ENCODE measurements around the gene POU2F3. TPM values are rescaled to one million over a fixed set of nuclear protein-coding genes. Genes with fewer than 3 reads are reported as not detected.

The POU2F3 gene
- total RNA-seq, 1 experiment from 2014 or later, result 0.62 TPM

DNA sequence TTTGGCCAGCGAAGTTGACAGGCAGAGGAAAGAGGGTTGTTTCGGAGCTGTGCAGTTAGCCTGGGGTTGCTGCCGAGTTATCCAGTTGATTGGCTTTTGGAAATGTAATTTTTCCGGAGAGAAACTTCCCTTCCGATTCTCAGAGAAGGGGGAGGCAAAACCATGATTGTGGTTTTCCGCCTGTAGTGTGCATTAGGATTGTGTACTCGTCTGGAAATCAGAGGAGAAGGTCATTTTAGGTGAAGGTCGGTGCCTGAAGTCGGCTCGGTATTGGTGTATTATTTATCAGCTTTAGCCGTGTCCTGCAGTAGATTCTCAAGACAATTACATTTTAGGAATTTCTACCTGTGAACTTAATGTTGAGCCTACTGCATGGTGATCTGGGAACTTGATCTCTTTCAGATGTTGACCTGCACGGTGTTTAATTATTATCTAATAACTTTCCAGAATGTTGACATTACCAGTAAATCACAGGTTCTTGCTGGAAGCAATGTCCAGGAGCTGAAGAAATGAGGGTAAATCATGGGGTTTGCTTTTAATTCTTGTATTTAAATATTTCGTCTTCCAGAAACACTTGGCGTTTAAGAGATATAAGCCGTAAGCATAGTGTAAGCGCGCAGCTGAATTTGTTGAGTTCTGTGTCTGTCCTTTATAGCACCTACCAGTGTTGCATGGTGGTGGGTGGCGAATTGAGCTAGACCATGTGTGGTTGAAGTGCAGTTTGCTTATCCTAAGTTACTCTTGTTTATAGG lies 97.6 kb downstream of the POU2F3 start:
- POLR2A ChIA-PET (ENCODE audit: unreplicated experiment), result interaction anchor here (0.6 kb wide), 1 partner anchor 33 kb away, joined by 3 read pairs; no protein-coding TSS in a partner anchor

DNA sequence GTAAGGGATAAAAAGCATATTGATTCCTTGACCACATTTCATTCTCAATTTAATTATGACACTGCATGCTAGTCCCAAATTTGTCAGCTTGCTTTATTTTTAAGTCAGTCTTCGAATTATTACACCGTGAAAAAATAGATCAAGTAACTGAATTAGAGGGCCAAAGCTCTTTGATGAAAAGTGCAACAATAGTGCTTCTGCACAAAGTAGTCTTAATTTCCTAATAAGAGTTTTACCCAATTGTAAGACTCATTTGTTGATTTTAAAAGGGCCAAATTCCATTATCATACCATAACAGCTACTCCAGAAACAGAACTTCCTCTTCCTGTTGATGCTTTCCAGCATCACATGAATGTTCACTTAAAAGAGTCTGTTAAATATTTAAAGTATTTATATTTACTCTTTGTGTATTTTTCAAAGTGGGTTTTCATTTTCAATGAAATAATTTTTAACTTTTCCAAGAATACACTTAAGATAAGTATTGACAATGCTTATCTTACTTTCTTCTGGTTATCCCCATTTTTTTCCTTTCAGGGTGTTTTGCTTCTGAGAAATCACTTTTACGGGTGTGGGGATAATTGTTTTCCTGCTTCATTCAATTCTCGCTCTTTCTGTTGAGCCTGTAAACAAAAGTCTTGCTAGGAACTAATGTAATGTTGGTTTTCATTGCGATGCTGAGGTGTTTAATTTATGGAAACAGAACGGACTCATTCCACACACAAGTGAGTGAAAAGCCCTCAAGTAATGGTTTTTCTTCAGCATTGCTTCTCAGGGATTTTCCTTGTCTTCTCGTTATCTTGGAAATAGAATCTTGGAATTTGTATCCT lies 98.4 kb downstream of the POU2F3 start:
- TF ChIP-seq, protein P1, sequence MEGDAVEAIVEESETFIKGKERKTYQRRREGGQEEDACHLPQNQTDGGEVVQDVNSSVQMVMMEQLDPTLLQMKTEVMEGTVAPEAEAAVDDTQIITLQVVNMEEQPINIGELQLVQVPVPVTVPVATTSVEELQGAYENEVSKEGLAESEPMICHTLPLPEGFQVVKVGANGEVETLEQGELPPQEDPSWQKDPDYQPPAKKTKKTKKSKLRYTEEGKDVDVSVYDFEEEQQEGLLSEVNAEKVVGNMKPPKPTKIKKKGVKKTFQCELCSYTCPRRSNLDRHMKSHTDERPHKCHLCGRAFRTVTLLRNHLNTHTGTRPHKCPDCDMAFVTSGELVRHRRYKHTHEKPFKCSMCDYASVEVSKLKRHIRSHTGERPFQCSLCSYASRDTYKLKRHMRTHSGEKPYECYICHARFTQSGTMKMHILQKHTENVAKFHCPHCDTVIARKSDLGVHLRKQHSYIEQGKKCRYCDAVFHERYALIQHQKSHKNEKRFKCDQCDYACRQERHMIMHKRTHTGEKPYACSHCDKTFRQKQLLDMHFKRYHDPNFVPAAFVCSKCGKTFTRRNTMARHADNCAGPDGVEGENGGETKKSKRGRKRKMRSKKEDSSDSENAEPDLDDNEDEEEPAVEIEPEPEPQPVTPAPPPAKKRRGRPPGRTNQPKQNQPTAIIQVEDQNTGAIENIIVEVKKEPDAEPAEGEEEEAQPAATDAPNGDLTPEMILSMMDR (conservative IDR thresholded peaks at IDR 0.05; ENCODE audit: low read depth, low read length), result no peak
- no peak for TF ChIP-seq EZH2phosphoT487 (IDR thresholded peaks at IDR 0.05; ENCODE audit: borderline replicate concordance, low read length)
- TF ChIP-seq EZH2 (IDR thresholded peaks at IDR 0.05; ENCODE audit: low read length, unreplicated experiment), result no peak
- H3K4me1 ChIP-seq (ENCODE audit: insufficient read depth, low read length), result peaks cover 47% of the 10 kb centered on the region
- H3K27me3 ChIP-seq (ENCODE audit: low read length), result no peaks in the 10 kb centered on the region
- no peak overlapping the region for H2AFZ ChIP-seq (ENCODE audit: low read length)
- POLR2A ChIA-PET (ENCODE audit: unreplicated experiment), result no interaction called here
- DNase-seq (peak; percentile 45), ATAC-seq (no peak)
- H3K4me3 ChIP-seq (ENCODE audit: low read length), result peak overlapping the region; percentile 85
- intact Hi-C loops (cut with micrococcal nuclease), result loop anchor here (5.0 kb wide), 2 partner anchors 44 to 144 kb away; no protein-coding TSS in a partner anchor
- peaks cover 54% of the 10 kb centered on the region for H4K20me1 ChIP-seq (ENCODE audit: low read length)
- peaks cover 69% of the 10 kb centered on the region for H3K79me2 ChIP-seq (ENCODE audit: low read length)
- BruUV-seq (replicated peaks), result no TSS peak
- no peaks in the 10 kb centered on the region for H3K9me2 ChIP-seq (replicated peaks; ENCODE audit: low read length)
- CTCF ChIA-PET, result interaction anchor here (0.6 to 1.4 kb wide), 3 partner anchors 62 to 173 kb away, joined by 3 read pairs; partner anchors contain the start of gene GRIK4
- no peaks in the 10 kb centered on the region for H3K9me3 ChIP-seq (ENCODE audit: low read length)
- H3K9ac ChIP-seq (ENCODE audit: low read length), result peak overlapping the region; percentile 75; the same call in 1 of the 2 replicates
- H3F3A ChIP-seq (ENCODE audit: low read length, unreplicated experiment), result peaks cover 3% of the 10 kb centered on the region
- no peaks in the 10 kb centered on the region for H3K36me3 ChIP-seq (ENCODE audit: low read depth, low read length)
- H3K4me2 ChIP-seq (ENCODE audit: low read length), result peak overlapping the region; percentile 87
- no peak overlapping the region for H3K27ac ChIP-seq (ENCODE audit: low read length)

More for the DNA sequence above, 97.6 kb downstream of the POU2F3 start:
- peaks cover 61% of the 10 kb centered on the region for H3K79me2 ChIP-seq (ENCODE audit: low read length)
- no peaks in the 10 kb centered on the region for H3K9me3 ChIP-seq (ENCODE audit: low read length)
- H3K9ac ChIP-seq (ENCODE audit: low read length), result peak overlapping the region; percentile 75
- peaks cover 50% of the 10 kb centered on the region for H3K4me1 ChIP-seq (ENCODE audit: insufficient read depth, low read length)
- peak overlapping the region; percentile 87 for H3K4me2 ChIP-seq (ENCODE audit: low read length)
- intact Hi-C loops (cut with micrococcal nuclease), result loop anchor here (5.0 kb wide), 2 partner anchors 45 to 145 kb away; no protein-coding TSS in a partner anchor
- 0 out of 2 replicates have a peak overlapping the region, but pooled peaks have one; percentile 35 for H3K27ac ChIP-seq (ENCODE audit: low read length)
- peak overlapping the region; percentile 58 for H2AFZ ChIP-seq (ENCODE audit: low read length)
- peak overlapping the region; percentile 85 for H3K4me3 ChIP-seq (ENCODE audit: low read length)
- CTCF ChIA-PET, result interaction anchor here (0.7 to 1.4 kb wide), 2 partner anchors 63 to 174 kb away, joined by 3 read pairs; partner anchors contain the start of gene GRIK4
- no peaks in the 10 kb centered on the region for H3K27me3 ChIP-seq (ENCODE audit: low read length)
- H4K20me1 ChIP-seq (ENCODE audit: low read length), result peaks cover 47% of the 10 kb centered on the region
- H3K36me3 ChIP-seq (ENCODE audit: low read depth, low read length), result no peaks in the 10 kb centered on the region
- peak; percentile 41 for DNase-seq
- ATAC-seq, result peak; percentile 0; the same call in 1 of the 2 replicates
- H3K9me2 ChIP-seq (replicated peaks; ENCODE audit: low read length), result no peaks in the 10 kb centered on the region
- TSS peak; percentile 31 for BruUV-seq (replicated peaks)
- peaks cover 3% of the 10 kb centered on the region for H3F3A ChIP-seq (ENCODE audit: low read length, unreplicated experiment)
- TF ChIP-seq EZH2phosphoT487 (IDR thresholded peaks at IDR 0.05; ENCODE audit: borderline replicate concordance, low read length) (no peak), EZH2 (IDR thresholded peaks at IDR 0.05; ENCODE audit: low read length, unreplicated experiment) (no peak)
- TF ChIP-seq, protein P1 (conservative IDR thresholded peaks at IDR 0.05; ENCODE audit: low read depth, low read length), result no peak
